H9 (cell line): Measurements from ENCODE around the gene ELP6. TPM values are rescaled to one million over a fixed set of nuclear protein-coding genes. Genes with fewer than 3 reads are reported as not detected.

ENCODE experiments used
- DNase-seq: peaks from one replicate; pipeline ENCODE4 v3.0.0-alpha.2; 2017
- H2AFZ ChIP-seq: one replicate; pipeline ENCODE4 v1.6.1; 2013; ENCODE audit warnings: mild to moderate bottlenecking, low read length, control low read depth, moderate library complexity
- H2AK5ac ChIP-seq: 2 replicates; pipeline ENCODE4 v1.6.1; 2013; ENCODE audit warnings: low read length, control low read depth, mixed read lengths; ENCODE audit not compliant: insufficient read length
- H2BK120ac ChIP-seq: one replicate; pipeline ENCODE4 v1.6.1; 2013; ENCODE audit warnings: low read depth, mild to moderate bottlenecking, low read length, control low read depth, inconsistent platforms; ENCODE audit not compliant: poor library complexity, severe bottlenecking
- H2BK12ac ChIP-seq: 2 replicates; pipeline ENCODE4 v1.6.1; 2013; ENCODE audit warnings: low read length, control low read depth, mixed read lengths, low read depth; ENCODE audit not compliant: insufficient read length
- H2BK15ac ChIP-seq: 2 replicates; pipeline ENCODE4 v1.6.1; 2013; ENCODE audit warnings: low read depth, low read length, control low read depth
- H2BK20ac ChIP-seq: one replicate; pipeline ENCODE4 v1.6.1; 2013; ENCODE audit warnings: low read depth, mild to moderate bottlenecking, low read length, control low read depth, inconsistent platforms; ENCODE audit not compliant: poor library complexity, severe bottlenecking
- H2BK5ac ChIP-seq: 2 replicates; pipeline ENCODE4 v1.6.1; 2013; ENCODE audit warnings: low read length, control low read depth, mixed read lengths; ENCODE audit not compliant: insufficient read length
- H3K14ac ChIP-seq: 2 replicates; pipeline ENCODE4 v1.6.1; 2013; ENCODE audit warnings: low read length, control low read depth; ENCODE audit not compliant: insufficient read depth
- H3K18ac ChIP-seq: 2 replicates; pipeline ENCODE4 v1.6.1; 2013; ENCODE audit warnings: low read depth, mild to moderate bottlenecking, mixed read lengths, low read length, control low read depth; ENCODE audit not compliant: insufficient read length
- H3K23ac ChIP-seq: 2 replicates; pipeline ENCODE4 v1.6.1; 2013; ENCODE audit warnings: low read length, control low read depth, mixed read lengths, low read depth; ENCODE audit not compliant: insufficient read length
- H3K23me2 ChIP-seq: 2 replicates; pipeline ENCODE4 v1.6.1; 2013; ENCODE audit warnings: low read depth, mild to moderate bottlenecking, mixed read lengths, low read length, control low read depth; ENCODE audit not compliant: insufficient read length, poor library complexity, severe bottlenecking
- H3K27ac ChIP-seq: 2 replicates; pipeline ENCODE4 v1.5.1; 2013; ENCODE audit warnings: low read length, control low read depth, mixed read lengths, low read depth; ENCODE audit not compliant: insufficient read length
- H3K27me3 ChIP-seq: 2 replicates; pipeline ENCODE4 v1.6.1; 2013; ENCODE audit warnings: low read length, control low read depth, inconsistent platforms; ENCODE audit not compliant: insufficient read depth
- H3K4ac ChIP-seq: 2 replicates; pipeline ENCODE4 v1.6.1; 2013; ENCODE audit warnings: low read depth, mild to moderate bottlenecking, control low read depth, inconsistent platforms, low read length, moderate library complexity
- H3K4me1 ChIP-seq: 2 replicates; pipeline ENCODE4 v1.6.1; 2013; ENCODE audit warnings: low read length, control low read depth, inconsistent platforms; ENCODE audit not compliant: insufficient read depth
- H3K4me2 ChIP-seq: 2 replicates; pipeline ENCODE4 v1.6.1; 2013; ENCODE audit warnings: low read length, control low read depth, mixed read lengths; ENCODE audit not compliant: insufficient read length, insufficient read depth
- H3K56ac ChIP-seq: 2 replicates; pipeline ENCODE4 v1.6.1; 2013; ENCODE audit warnings: low read depth, mild to moderate bottlenecking, mixed read lengths, low read length, control low read depth; ENCODE audit not compliant: insufficient read length
- H3K79me1 ChIP-seq: 2 replicates; pipeline ENCODE4 v1.6.1; 2013; ENCODE audit warnings: low read depth, mild to moderate bottlenecking, moderate library complexity, low read length, control low read depth, inconsistent platforms; ENCODE audit not compliant: insufficient read depth, poor library complexity, severe bottlenecking
- H3K79me2 ChIP-seq: 2 replicates; pipeline ENCODE4 v1.6.1; 2013; ENCODE audit warnings: low read length, control low read depth, inconsistent platforms; ENCODE audit not compliant: insufficient read depth
- H3K9ac ChIP-seq: 2 replicates; pipeline ENCODE4 v1.6.1; 2013; ENCODE audit warnings: low read length, control low read depth, mixed read lengths; ENCODE audit not compliant: insufficient read length; ENCODE audit errors: extremely low read depth
- H3K9me3 ChIP-seq: one replicate; pipeline ENCODE4 v1.6.1; 2013; ENCODE audit warnings: low read depth, low read length, inconsistent platforms; ENCODE audit not compliant: control insufficient read depth
- H3T11ph ChIP-seq: one replicate; pipeline ENCODE4 v1.6.1; 2013; ENCODE audit warnings: mild to moderate bottlenecking, low read length, control low read depth, inconsistent platforms
- H4K20me1 ChIP-seq: one replicate; pipeline ENCODE4 v1.6.1; 2013; ENCODE audit not compliant: control insufficient read depth, insufficient read length, insufficient read depth
- H4K5ac ChIP-seq: 2 replicates; pipeline ENCODE4 v1.6.1; 2013; ENCODE audit warnings: low read depth, mild to moderate bottlenecking, mixed read lengths, low read length, control low read depth; ENCODE audit not compliant: insufficient read length
- H4K8ac ChIP-seq: replicated peaks from 2 replicates; pipeline ENCODE4 v1.6.1; 2013; ENCODE audit warnings: low read length, control low read depth, mixed read lengths, low read depth; ENCODE audit not compliant: insufficient read length
- H4K91ac ChIP-seq: 2 replicates; pipeline ENCODE4 v1.6.1; 2013; ENCODE audit warnings: low read depth, mild to moderate bottlenecking, moderate library complexity, mixed read lengths, low read length, control low read depth; ENCODE audit not compliant: insufficient read length
- H3K27ac Mint-ChIP-seq, 3 experiments: 2 replicates in 2 of 3; 3 replicates in 1 of 3; pipeline ENCODE4 v1.8.0; 2020 to 2021; ENCODE audit warnings: mixed read lengths in 3 of 3, mild to moderate bottlenecking in 1 of 3, moderate library complexity in 1 of 3
- H3K27me3 Mint-ChIP-seq: 2 replicates; pipeline ENCODE4 v1.8.0; 2021; ENCODE audit warnings: low read depth, mild to moderate bottlenecking, moderate library complexity, mixed read lengths
- H3K36me3 Mint-ChIP-seq, 3 experiments: 2 replicates in 2 of 3; 3 replicates in 1 of 3; pipeline ENCODE4 v1.8.0; 2020 to 2021; ENCODE audit warnings: low read depth in 3 of 3, mixed read lengths in 3 of 3; ENCODE audit not compliant: insufficient read depth in 1 of 3
- H3K4me1 Mint-ChIP-seq, 2 experiments: 2 replicates each; pipeline ENCODE4 v1.8.0; 2020; ENCODE audit warnings: mixed read lengths in 2 of 2
- H3K4me3 Mint-ChIP-seq, 2 experiments: 2 replicates in 1 of 2; 3 replicates in 1 of 2; pipeline ENCODE4 v1.8.0; 2020 to 2021; ENCODE audit warnings: mild to moderate bottlenecking in 2 of 2, mixed read lengths in 2 of 2, moderate library complexity in 1 of 2
- H3K9me3 Mint-ChIP-seq, 2 experiments: 2 replicates in 1 of 2; 3 replicates in 1 of 2; pipeline ENCODE4 v1.8.0; 2020; ENCODE audit warnings: mild to moderate bottlenecking in 2 of 2, mixed read lengths in 2 of 2, moderate library complexity in 1 of 2
- CTCF ChIP-seq: fragments of 200-600 bp; sonication (generic); conservative IDR thresholded peaks from 3 replicates; pipeline ENCODE4 v1.8.0; 2021; ENCODE audit warnings: antibody characterized with exemption, mild to moderate bottlenecking
- WGBS: extraction: QIAGEN DNeasy Blood & Tissue Kit; methylation state at CpG from one replicate; pipeline ENCODE4 v1.1.7; 2013; ENCODE audit warnings: missing lambda C conversion rate, low lambda C conversion rate, mixed read lengths; ENCODE audit not compliant: insufficient read length; ENCODE audit errors: extremely low coverage; 5-methylcytosine and 5-hydroxymethylcytosine counted together
- total RNA-seq: library from RNA; stranded (reverse); gene quantifications from 2 replicates; pipeline ENCODE4 v1.2.1, GENCODE V29; 2021

Gene ELP6
- total RNA-seq, 1 experiment from 2014 or later = 53.9 TPM

DNA sequence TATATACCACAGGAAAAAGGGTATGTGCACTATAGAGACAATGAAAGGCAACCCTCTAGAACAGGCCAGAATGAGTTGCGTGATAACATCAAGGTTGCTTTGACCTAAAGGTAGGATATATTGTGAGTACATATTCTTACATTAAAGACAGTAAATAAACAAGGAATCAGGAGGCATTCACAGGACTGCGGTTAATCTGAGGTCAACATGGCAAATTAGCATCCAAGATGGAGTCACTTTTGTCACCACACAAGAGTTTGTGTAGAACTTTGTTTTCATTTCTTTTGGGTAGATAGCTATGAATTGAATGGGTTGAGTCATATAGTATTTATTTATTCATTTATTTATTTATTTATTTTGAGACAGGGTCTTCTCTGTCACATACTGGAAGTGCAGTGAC, 26.2 kb downstream of the ELP6 start:
- no peak overlapping the region for H2AK5ac ChIP-seq
- H2BK12ac ChIP-seq = no peak overlapping the region
- Mint-ChIP-seq H3K4me1 (peaks cover 7% of the 10 kb centered on the region in 2 experiments), H3K4me3 (no peak overlapping the region), H3K27me3 (no peaks in the 10 kb centered on the region), H3K36me3 (peaks cover 6 to 22% (median 8%) of the 10 kb centered on the region in 3 experiments; a peak in 6 of 7 replicates), H3K27ac (no peak overlapping the region; a peak in 1 of 7 replicates), H3K9me3 (peaks cover 0 to 3% of the 10 kb centered on the region in 2 experiments; a peak in 3 of 5 replicates)
- TF ChIP-seq CTCF = no peak
- no peak for DNase-seq
- H2BK120ac ChIP-seq = no peak overlapping the region
- no peak overlapping the region for H3K18ac ChIP-seq
- no peak overlapping the region for H3K27ac ChIP-seq
- no peak overlapping the region for H4K8ac ChIP-seq
- no peak overlapping the region for H3T11ph ChIP-seq
- no peak overlapping the region for H3K14ac ChIP-seq
- no CpG with 5 or more reads among the region's 2 CpGs for WGBS
- no peaks in the 10 kb centered on the region for H3K23me2 ChIP-seq
- H2AFZ ChIP-seq = no peak overlapping the region
- H3K4me1 ChIP-seq = no peaks in the 10 kb centered on the region
- no peak overlapping the region for H3K56ac ChIP-seq
- no peaks in the 10 kb centered on the region for H3K79me2 ChIP-seq
- H3K79me1 ChIP-seq = no peaks in the 10 kb centered on the region
- H4K20me1 ChIP-seq = no peaks in the 10 kb centered on the region
- H4K5ac ChIP-seq = no peak overlapping the region
- no peak overlapping the region for H3K9ac ChIP-seq
- no peak overlapping the region for H3K23ac ChIP-seq
- no peaks in the 10 kb centered on the region for H3K27me3 ChIP-seq
- no peak overlapping the region for H2BK20ac ChIP-seq
- no peak overlapping the region for H3K4ac ChIP-seq
- no peak overlapping the region for H2BK5ac ChIP-seq
- H4K91ac ChIP-seq = no peak overlapping the region
- H3K4me2 ChIP-seq = no peak overlapping the region
- H2BK15ac ChIP-seq = no peak overlapping the region
- no peaks in the 10 kb centered on the region for H3K9me3 ChIP-seq
